GM21576 (cell line): ENCODE measurements around the gene ARHGEF9.

Experiments used
- ATAC-seq: cut with Tn5 transposase; IDR thresholded peaks from one replicate; pipeline ENCODE4 v1.9.1; 2021; ENCODE audit warnings: mild to moderate bottlenecking, moderate library complexity; ENCODE audit not compliant: unreplicated experiment

Gene ARHGEF9

DNA sequence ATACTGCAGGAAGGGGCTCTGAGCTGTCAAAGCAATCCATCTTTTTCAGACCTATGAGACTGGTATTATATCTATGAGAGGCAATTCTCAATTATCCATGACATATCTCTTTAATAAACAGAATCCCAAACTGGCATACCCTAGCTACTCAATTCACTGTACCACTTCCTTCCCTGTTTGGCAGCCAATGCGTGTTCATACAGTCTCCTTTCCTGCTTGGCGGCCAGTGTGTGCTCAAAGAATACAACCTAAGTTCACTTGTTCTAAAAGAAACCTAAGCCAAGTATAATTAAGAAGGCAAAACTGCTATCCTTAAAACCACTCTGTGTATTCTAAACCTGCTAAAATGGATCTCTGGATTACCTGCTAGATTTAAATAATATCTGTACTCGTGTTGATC lies 38.3 kb downstream of the ARHGEF9 start:
- ATAC-seq: no peak

DNA sequence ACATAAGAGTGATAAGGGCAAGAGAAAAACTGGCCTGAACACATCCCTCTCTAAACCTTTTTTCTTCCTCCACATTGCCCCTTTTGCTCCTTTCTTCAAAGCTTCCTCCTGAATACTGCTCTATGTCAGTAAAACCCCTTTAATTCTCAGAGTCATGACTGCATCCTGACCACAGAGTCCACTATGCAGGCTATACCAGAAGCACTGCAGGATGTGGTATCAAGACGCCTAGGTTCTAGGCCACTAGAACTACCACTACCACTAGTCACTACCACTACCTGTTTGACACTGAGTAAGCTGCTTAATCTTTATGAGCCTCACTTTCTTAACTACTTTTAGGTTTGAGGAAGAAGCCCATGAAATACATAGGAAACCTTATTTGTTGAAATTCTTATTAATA lies 38.7 kb downstream of the ARHGEF9 start:
- peak; percentile 74 for ATAC-seq

DNA sequence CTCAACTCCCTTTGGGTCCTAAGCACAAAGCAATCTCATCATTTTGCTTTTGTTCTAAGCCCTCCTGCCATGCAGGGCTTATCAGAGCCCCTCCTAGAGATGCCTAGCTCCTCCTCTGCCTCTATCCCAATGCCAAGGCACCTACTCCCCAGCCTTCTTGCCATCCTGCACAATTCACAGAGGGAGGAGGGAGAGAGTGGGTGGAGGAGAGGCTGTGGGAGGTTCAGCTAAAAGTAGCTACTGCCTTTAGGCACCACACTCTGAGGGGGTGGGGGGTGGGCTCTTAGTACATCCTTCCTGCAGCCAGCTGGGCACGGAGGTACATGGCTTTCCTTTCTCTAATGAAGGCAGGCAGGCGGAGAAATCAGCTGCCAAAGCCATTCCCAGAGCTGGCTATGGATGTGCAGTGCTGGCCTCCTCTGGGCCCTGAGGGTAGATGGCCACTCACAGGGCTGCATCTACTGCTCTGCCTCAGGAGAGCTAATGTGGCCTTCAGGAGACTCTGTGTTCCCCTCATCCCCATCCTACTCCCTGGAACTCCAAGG lies 40.1 kb downstream of the ARHGEF9 start:
- ATAC-seq: no peak

DNA sequence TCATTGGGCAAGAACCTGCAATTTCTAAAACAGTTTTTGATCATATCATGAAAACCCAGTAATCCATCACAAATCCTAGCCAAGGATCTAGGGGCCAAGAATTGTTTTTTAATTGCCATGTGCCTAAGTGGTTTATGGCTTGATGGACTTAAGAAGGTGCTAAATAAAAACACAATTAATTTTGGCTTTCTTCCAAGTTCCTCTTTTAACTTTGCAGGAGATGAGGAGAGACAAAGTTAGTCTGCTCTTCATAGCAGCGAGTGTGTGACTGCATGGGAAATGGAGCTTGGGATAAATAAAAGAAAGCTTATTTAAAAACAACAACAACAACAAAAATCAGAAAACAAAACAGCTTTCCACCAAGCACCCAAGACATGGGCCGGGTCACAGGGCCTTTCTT lies 41.4 kb downstream of the ARHGEF9 start:
- ATAC-seq: no peak

DNA sequence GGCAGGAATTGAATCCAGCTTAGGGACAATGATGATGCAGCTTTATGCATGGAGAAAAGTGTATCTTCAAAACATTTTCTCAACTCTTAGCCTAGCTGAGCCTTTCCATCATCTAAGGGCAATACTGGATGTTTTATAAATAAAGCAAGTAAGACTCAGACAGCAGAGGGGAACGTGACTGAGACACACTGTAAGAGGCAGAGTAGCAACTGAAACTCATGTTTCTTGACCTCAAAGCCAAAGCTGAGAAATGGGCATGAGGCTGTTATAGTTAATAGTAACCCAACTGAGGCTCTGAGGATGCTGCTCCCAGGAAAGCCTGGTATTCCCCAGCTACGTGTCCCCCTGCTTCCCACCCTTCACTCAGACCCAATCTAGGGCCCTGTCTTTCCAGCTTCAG lies 44.6 kb downstream of the ARHGEF9 start:
- peak; percentile 67 for ATAC-seq

DNA sequence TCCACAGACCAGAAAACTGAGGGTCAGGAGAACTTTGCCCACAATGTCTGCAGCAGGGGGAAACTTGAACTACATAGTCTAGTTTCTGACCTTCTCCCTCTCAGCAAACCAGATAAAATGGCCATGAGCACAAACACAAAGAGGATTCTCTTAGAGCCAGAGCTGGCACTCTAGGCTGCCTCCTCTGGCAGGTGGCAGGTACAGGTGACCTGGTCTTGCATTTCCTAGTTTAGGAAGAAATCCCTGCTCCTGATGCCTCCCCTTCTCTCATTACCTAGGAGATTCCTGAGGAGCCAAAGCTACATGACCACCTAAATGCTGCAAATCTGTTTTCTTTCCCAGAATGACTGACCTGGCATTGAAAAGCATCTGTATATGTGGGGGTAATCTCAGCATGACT lies 45.1 kb downstream of the ARHGEF9 start:
- no peak for ATAC-seq

DNA sequence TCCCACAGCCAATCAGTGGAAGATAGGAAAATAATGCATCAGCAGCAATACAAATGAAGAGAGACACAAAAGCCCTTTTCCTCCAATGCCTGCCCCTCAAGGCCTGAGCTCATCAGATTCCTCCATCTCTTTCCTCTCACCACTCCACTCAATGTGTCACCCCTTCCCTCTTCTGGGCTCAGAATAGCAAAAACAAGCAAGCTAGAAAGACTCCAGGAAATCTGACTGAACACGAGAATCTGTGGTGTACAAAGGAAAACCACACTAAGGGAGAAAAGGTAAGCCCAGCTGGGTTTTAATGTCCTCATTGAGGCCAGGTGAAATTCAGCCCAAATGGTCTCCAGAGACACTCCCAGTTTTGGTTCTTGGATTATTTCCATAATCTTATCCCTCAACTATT lies 46.3 kb downstream of the ARHGEF9 start:
- ATAC-seq: no peak

DNA sequence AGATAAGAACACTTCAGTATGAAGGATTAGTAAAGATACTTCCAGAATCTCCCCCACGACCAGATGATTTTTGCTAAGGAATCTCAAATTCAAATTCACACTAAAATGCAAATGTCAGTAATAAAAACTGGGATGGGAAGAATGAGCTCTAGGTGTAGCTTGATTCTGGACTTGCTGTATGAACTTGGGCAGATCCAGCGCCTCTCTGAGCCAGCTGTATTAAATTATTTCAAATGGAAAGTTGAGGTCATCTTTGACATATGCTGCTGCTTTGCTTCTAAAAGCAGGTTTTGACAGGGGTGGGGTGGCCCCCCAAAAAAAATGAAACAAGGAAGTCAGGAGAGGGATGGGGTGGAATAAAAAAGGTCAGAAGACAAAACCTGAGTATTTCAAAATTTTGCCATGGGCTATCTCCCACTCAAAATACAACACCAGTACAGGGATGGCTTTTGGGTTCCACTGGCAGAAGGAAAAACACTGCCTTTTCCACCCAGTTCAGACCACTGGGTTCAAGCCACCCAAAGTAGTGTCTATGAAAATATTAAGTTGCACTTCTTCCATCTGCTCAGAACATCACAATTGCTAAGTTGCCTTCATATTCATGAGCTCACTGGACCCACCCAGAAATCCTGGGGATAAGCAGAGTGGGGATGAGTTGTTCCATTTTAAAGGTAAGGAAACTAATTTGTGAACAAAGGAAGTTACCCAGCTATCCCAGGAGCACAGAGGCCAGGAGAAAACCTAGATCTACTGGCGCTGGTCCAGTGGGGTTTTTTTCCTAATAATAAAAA lies 47.7 kb downstream of the ARHGEF9 start:
- ATAC-seq: no peak

DNA sequence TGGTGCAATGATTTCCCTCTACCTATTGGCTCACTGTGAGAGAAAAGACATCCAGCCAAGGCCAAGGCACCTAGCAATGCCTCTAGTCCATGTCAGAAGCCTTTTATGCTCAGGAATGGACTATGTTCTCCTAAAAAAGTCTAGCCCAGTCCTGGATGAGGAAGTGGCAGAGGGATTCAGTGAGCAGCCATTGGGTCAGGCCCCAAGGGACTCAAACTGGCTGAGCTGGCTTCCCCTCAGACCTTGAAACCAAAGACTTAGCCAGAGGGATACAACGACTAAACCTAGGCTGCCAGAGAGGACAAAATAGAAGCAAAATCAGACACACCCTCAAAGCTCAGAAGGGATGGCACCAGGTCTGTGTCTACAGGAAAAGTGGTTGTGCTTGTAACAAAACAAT lies 49.1 kb downstream of the ARHGEF9 start:
- ATAC-seq: no peak

DNA sequence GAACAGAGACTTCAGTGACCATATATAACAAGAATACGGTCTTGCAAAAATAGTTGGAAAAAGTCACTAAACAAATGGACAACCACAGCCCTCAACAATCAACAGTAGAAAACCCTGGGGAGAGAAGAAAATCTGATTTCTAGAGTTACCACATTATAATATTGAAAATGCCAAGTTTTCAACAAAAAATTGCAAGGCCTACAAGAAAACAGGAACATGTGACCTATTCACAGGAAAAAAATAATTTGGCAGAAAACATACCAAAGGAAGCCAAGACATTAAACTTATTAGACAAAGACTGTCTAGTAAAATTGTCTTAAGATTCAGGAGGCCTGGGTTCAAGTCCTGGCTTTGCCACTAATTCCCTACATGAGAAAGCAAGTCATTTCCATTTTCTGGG lies 64.7 kb downstream of the ARHGEF9 start:
- no peak for ATAC-seq

DNA sequence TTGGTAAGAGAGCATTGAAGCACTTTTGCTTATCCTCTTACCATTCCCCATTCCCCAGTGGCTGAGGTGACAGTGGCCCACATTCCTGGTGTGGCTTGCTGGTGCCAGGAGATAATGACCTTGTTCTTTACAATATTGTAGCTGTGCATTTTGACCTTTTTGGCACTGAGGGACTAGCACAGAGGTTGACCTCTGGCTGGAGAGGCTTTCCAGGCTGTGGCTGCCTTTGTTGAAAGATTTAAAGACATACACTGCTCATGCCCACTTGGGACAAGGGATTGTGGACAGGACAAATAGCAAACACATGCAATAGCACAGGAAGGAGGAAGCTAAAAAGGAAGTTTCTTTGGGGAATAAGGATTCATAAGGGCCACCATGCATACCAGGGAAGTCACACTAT lies 65.4 kb downstream of the ARHGEF9 start:
- ATAC-seq: no peak

DNA sequence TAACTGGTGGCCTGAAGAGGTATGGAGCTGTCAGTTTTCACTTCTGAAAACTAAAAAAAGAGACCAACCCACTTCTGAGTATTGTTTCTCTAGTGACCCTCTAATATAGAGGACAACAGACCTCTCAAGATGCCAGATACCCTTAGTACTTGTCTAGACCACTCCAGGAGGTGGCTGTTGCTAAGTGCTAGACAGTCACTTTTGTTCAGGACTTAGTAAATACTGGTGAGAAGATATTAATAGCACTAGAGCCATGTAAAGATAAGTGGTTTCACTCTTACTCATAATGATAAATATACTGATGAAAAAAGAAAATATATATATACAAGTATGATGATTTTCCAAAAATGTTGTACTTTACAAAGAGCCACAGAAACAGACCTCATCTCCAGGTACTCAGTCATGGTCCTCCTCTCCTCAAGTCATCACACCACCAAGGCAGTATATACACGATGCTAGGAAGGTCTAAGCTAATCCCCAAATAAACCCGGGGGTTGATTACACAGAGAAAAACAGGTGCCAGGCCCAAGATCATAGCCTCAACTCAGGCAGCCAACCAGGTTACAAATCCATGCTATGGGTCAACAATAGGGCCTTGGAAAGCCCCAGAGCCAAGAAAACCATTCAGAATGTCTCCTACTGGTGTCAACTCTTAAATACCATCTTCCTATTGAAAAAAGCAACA lies 66.9 kb downstream of the ARHGEF9 start:
- peak; percentile 82 for ATAC-seq

DNA sequence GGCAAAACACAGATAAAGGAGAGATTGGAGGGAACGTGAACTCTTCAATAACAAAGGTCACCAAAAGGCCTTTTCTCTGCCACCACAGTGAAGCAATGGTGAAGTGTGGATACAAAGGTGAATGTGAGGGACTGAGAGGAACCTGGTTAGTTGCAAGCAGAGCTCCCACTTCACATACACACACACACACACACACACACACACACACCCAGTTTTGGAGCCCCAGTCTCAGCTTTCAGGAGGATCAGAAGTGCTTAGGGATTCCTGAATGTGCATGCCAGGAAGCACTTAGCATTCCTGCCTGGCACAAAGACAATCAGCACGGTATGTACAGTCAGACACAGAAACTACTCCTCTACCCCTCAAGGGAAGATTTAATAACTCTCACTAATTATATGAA lies 71.5 kb downstream of the ARHGEF9 start:
- ATAC-seq: no peak

DNA sequence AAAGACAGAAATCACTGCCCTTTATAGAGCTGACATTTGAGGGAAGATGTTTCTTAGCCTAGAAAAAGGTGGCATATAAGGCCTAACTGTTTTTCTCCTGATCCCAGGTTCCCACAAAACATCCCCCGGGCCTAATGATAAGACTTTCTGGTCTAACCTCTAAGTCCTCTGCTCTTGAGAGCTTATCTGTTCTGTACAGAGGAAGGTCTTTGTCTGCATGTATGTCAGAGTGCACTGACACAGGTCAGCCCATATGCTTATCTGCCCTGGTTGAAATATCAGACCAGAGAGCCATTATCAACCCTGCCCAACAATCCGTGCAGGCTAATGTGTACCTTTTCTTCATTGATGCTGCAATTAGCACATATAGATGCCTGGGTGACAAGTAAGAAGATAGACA lies 76.2 kb downstream of the ARHGEF9 start:
- ATAC-seq: no peak

DNA sequence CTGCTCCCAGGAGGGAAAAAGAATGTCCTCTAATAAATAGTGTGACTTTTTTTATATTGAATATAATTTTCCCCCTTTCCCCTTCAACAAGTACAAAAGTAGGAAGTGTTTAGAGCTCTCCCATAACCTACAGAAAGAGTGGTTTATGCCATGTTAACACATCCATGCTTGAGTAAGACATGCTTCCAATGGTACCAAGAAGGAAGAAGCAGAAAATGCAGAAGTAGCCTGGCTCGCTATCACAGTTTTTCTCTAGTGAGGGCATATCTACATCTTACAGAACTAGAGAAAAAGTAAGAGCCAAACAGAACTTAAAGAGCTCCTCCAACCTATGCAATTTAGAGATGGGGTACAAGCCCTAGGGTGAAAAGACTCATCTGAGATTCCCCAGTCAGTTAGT lies 82.5 kb downstream of the ARHGEF9 start:
- no peak for ATAC-seq

DNA sequence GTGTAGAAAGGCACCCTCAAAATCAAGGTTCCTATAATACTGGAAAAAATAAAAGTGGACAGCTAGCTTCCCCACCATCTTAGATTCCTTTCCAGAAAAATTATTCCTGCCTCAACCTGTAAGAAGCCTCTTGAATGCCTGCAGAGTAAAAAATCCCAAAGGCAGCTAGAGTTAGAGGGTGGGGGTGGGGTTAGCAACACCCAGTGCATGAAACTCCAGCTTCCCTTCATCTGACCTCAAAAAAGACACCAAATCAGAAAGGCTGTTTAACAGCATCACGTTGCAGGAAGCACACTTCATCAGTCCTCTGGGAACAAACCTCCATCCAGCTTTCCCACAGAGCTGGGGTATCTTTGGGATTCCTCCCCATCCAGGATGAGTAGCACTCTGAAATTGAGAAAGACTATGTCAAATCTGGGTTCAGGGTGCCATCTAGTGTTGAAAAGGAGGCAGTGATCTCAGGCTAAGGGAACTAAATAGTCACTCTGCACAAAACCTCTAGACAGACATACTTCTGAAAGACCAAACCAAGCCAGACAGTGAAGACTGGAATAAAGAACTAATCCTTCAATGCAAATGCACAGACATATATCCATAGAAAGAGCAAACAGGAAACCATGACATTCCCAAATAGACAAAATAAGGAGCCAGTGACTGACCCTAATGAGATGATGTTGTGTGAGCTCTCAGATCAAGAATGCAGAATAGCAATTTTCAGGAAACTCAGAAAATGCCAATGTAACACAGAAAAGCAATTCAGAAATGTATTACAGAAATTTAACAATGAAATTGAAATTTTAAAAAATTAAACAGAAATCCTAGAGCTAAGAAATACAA lies 97.9 kb downstream of the ARHGEF9 start:
- ATAC-seq: peak; percentile 78

DNA sequence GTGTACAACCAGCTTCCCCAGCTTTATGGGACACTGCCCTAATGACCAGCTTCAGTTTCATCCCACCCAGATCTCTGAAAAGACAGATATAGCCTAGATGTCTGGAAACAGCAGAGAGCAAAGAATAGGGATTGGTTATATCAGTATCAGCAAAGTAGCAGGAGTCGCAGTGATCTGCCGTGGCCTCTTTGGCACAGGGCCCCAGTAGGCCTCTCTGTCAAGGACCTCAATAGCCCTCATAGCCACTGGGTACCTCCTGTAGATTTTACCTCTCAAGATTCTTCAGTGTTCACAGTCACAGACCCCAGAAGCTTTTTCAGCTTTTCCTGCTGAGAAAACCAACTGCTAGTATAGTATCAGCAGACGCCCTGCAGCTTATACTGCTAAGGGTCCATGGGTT lies 104.6 kb downstream of the ARHGEF9 start:
- ATAC-seq: no peak

DNA sequence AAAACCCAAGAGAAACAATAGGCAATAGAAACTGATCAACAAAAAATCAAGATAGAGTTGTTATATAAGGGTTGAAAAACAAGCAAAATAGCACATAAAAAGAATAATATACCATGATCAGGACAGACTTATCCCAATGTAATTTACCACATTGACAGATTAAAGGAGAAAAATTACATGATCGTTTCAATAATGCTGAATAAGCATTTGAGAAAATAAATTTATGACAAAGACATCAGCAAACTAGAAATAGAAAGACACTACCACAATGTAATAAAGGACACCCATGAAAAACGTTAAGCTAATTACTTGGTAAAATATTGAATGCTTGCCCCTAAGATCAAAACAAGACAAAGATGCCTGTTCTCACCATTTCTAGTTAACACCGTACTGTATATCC lies 105.6 kb downstream of the ARHGEF9 start:
- no peak for ATAC-seq

DNA sequence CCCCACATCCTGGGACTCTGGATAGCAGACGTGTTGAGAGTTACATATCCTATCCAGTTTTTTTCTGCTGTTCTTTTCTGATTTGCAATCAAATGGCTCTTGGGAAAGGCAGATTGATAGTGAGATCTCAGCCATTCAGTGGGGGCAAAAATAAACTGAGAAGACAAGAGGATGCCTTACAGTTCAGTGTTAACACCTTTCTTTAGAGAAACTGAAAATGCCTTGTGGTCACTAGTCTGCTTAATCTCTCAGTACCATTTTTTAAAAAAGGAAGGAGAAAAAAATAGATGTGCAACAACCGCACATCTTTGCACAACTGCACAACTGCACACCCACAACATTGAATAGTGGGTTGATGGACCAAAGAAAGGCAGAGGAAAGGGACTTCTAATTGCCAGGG lies 109.3 kb downstream of the ARHGEF9 start:
- ATAC-seq: no peak

DNA sequence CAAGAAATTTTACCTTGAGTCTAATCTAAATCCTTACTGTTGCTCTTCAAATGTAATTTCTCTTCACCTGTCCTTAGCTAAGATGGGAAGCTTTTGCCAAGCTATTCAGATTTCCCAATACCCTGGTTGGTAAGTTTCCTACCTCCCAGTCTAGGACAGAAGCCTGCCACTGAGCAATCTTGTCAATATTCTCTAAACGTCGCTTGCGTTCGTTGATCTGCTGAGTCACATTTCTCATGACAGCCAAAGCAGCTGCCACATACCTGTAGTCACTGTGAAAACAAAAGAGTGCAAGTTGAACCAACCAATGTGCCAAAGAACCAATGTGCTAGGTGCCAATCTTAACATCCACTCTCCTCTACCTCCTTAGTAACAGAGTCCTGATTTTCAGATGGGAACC lies 111.1 kb downstream of the ARHGEF9 start:
- ATAC-seq: no peak

DNA sequence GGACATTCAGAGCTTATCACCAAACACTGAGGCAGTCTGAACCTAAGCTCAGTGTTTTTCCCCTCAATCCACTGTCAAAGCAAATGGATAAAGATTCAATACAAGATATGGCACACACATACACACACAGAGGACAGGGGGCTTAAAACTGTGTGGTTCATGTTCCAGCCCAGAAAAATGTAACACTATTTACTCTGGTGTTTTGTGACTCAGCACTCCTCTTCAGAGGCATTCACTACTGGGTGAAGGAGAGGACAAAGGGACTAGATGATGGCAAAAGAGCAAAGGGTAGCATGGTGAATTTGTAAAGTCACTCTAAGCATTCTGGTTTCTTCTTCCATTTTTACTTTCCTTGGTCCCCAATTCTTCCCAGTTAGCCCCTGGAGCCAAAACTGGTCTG lies 120.3 kb downstream of the ARHGEF9 start:
- ATAC-seq: no peak

DNA sequence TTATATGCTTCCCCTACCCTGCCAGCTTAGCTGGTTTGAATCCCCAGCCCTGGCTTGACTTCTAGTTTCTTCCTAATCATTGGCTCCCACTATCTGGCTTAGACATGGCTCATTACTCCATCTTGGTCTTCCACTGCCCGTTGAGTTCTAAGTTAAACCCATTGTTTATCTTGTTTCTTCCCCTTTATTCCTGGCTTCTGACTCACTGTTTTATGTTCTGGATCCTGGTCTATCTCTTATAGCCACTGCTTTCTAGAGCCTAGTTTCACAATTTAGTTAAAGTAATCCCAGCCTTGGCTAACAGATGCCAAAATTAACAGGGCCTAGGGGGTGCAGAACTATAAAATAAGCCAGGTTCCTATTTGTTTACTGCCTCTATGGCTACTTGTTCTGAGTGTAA lies 120.9 kb downstream of the ARHGEF9 start:
- no peak for ATAC-seq
